NCI-H1436 (cell line): ENCODE results near the gene B4GALT6.

ENCODE experiments used
- DNase-seq: peaks from one replicate; lab custom pipeline; 2025; lab: John Stamatoyannopoulos, UW

B4GALT6 gene

GRCh38 chr18:31595121-31595771 lies 89.1 kb downstream of the B4GALT6 start:
- DNase-seq: no peak

GRCh38 chr18:31592506-31593157 lies 91.7 kb downstream of the B4GALT6 start:
- no peak for DNase-seq

GRCh38 chr18:31591628-31592027 lies 92.8 kb downstream of the B4GALT6 start, which contains the start of gene TTR:
Gene TTR, plus strand, starts transcription at chr18:31591877. Its CDS starts 26 bp downstream, at chr18:31591903.
- no peak for DNase-seq

GRCh38 chr18:31591113-31591512 lies 93.3 kb downstream of the B4GALT6 start:
- DNase-seq: no peak

GRCh38 chr18:31590570-31590969 lies 93.8 kb downstream of the B4GALT6 start:
- no peak for DNase-seq

GRCh38 chr18:31587529-31587928 lies 96.9 kb downstream of the B4GALT6 start:
- DNase-seq: no peak

GRCh38 chr18:31586616-31587015 lies 97.8 kb downstream of the B4GALT6 start:
- DNase-seq: no peak

- no peak for DNase-seq
Measured at GRCh38 chr18:31585991-31586390, 98.4 kb downstream of the B4GALT6 start.

- no peak for DNase-seq
Measured at GRCh38 chr18:31583185-31583854, 101.1 kb downstream of the B4GALT6 start.

- no peak for DNase-seq
Measured at GRCh38 chr18:31581498-31582197, 102.7 kb downstream of the B4GALT6 start.

GRCh38 chr18:31579375-31579774 lies 105.0 kb downstream of the B4GALT6 start:
- no peak for DNase-seq

- no peak for DNase-seq
Measured at GRCh38 chr18:31578126-31578525, 106.3 kb downstream of the B4GALT6 start.

GRCh38 chr18:31577195-31577594 lies 107.2 kb downstream of the B4GALT6 start:
- DNase-seq: no peak

GRCh38 chr18:31576670-31577069 lies 107.7 kb downstream of the B4GALT6 start:
- no peak for DNase-seq

- no peak for DNase-seq
Measured at GRCh38 chr18:31575515-31576257, 108.7 kb downstream of the B4GALT6 start.

- no peak for DNase-seq
Measured at GRCh38 chr18:31574359-31574758, 110.0 kb downstream of the B4GALT6 start.
